SH-SY5Y (cell line): Measurements from ENCODE around the gene CLEC16A.

ENCODE experiments used
- GATA2 ChIP-seq: IDR thresholded peaks from 2 replicates; pipeline ENCODE4 v1.6.1; 2011; ENCODE audit warnings: mild to moderate bottlenecking, low read depth, low read length
- GATA3 ChIP-seq: IDR thresholded peaks from 2 replicates; pipeline ENCODE4 v1.6.1; 2011; ENCODE audit warnings: low read depth, mild to moderate bottlenecking, low read length, moderate library complexity

DNA sequence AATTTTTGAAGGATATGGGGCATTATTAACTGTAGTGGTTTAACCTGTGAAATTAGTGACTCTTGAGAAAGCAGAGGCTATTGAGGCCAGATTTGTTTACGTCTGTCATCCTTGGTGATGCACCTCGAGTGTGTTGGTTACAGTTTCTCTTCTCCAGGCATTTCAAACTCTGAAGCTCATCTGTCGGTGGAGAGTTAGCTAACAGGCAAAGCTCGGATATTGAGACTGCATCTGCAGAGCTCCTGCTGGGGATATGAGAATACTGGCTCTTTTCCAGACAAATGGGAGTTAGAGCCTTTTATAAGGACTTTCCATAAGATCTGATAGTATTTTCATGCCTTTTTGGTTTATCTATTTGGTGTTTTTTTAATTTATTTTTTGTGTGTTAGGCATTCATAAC is 6.7 kb downstream of the CLEC16A start:
- TF ChIP-seq GATA3 (no peak), GATA2 (no peak)
